Measurements from ENCODE around the gene IL1RAPL2.

The IL1RAPL2 gene

DNA sequence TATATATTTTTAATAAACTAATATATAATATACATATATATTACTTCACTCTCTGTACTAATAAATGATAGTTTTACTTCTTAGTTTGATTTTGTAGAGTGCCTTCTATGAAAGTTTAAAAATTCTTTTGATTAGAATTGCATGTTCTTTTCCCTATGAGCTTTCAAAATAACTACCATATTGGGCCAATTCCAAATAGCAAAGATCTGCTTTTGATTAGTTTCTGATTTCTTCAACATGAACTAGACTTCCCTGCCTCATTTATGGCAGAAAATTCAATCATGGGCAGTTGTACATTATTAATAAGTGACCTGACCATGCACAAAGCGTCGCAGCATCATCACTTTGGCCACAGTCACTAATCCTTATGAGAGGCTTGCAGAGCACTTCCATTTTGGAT, 703.4 kb downstream of the IL1RAPL2 start:
- DNase-seq (ENCODE audit: low read depth), result no peak

GRCh38 chrX:105273326-105273725, 707.3 kb downstream of the IL1RAPL2 start:
- no peak for DNase-seq (ENCODE audit: low read depth)

- no peak for DNase-seq (ENCODE audit: low read depth)
These were observed 708.1 kb downstream of the IL1RAPL2 start for GRCh38 chrX:105274091-105274490.

- DNase-seq (ENCODE audit: low read depth), result no peak
These were observed 711.1 kb downstream of the IL1RAPL2 start for GRCh38 chrX:105277132-105277531.

DNA sequence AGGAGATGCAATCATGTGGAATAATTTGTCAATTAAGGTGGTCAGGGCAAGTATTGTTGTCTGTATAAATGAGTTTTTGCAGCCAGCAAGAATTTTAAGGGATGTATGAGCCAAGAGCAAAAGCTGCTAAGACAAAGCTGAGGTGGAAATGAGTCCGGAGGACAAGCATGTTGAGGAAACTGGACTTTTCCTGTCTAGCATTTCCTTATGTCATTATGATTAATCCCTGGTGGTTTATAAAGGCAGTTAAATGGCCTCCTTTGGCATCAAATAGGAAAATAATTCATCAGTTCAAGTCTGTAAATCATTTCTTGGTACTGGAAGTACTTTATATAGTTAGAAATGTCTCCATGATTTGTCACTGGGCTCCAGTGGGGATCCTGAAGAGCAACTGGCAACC, 716.1 kb downstream of the IL1RAPL2 start:
- peak; percentile 0 for DNase-seq (ENCODE audit: low read depth)

DNA sequence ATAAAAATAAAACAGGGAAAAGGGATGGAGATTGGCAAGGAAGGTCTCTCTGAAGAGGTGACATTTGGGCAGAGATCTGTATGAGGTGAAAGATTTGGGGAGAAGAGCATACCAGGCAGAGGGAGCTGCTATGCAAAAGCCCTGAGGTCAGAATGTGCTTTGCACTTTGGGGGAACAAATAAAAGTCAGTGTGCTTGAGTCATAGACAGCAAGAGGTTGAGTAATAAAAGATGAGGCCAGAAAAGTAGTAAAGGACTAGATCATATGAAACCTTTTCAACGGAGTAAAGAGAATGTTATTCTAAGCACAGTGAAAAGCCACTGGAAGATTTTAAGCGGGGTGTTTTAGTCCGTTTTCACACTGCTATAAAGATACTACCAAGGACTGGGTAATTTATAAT, 731.0 kb downstream of the IL1RAPL2 start:
- no peak for DNase-seq (ENCODE audit: low read depth)

- DNase-seq (ENCODE audit: low read depth), result no peak
These were observed 733.3 kb downstream of the IL1RAPL2 start for GRCh38 chrX:105299286-105299685.

DNA sequence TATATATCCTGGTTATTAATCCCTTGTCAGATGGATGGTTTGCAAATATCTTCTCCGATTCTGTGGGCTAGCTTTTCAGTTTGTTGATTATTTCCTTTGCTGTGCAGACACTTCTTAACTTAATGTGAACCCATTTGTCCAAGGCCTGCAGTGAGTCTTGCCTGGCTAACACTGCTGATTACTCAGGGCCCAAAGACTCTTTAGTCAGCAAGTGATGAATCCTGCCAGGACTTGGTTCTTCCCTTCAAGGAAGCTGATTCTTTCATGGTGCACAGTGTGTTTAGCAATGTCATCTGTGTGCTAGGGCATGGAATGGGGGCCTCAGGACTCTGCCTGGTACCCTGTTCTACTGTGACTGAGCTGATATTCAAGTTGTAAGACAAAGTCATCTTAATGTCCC, 736.2 kb downstream of the IL1RAPL2 start:
- no peak for DNase-seq (ENCODE audit: low read depth)

- peak; percentile 3 for DNase-seq (ENCODE audit: low read depth)
These were observed 741.8 kb downstream of the IL1RAPL2 start for GRCh38 chrX:105307762-105308161.

DNA sequence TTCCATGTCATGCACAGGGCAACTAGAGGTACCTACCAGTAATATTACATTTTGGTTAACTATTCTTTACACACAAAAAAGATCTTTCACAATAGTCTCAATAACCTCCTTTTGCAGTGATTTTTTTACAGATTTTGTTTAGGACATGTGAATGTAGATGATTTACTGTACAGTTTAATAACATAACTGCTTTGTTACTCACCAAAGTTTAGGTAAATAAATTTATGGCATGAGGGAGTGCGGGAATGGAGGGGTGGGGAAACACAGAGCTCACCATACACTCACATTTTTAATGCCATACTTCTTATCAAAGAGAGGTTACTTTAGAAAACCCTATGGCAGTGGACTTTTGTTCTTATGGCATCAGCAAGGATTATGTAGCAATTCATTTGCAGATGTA, 747.6 kb downstream of the IL1RAPL2 start:
- DNase-seq (ENCODE audit: low read depth), result peak; percentile 12

- peak; percentile 45 for DNase-seq (ENCODE audit: low read depth)
These were observed 748.5 kb downstream of the IL1RAPL2 start for GRCh38 chrX:105314458-105314857.

DNA sequence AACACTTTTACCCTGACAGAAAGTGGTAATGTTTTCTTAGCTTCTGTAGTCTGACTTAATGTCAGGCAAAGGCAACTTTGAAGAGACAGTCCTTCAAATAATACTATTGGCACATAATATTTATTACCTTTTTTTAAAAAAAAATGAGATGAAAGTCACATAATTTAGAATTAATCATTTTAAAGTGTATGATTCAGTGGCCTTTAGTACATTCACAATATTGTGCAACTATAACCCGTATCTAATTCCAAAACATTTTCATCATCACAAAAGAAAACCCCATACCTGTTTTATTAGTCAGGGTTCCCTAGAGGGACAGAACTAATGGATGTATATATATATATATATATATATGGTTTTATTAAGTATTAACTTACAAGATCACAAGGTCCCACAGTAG, 749.2 kb downstream of the IL1RAPL2 start:
- DNase-seq (ENCODE audit: low read depth), result peak; percentile 12

DNA sequence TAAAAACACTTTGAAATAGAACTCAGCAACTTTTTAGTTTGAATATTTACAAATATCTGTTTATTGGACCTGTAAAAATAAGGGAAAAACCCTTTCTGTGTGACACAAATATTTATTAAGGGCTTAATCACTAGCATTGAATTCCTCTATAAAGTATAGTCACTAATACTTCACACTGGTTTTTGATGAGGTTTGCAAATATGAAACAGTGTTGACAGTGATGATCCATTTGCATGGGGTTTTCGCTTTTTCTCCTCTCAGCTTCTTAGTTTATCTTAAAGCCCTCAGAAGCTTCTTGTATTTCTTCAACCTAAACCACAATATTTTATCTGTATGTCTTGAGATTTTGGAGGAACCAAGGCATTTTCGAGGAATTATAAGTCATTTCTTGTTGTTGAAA, 751.1 kb downstream of the IL1RAPL2 start:
- no peak for DNase-seq (ENCODE audit: low read depth)

DNA sequence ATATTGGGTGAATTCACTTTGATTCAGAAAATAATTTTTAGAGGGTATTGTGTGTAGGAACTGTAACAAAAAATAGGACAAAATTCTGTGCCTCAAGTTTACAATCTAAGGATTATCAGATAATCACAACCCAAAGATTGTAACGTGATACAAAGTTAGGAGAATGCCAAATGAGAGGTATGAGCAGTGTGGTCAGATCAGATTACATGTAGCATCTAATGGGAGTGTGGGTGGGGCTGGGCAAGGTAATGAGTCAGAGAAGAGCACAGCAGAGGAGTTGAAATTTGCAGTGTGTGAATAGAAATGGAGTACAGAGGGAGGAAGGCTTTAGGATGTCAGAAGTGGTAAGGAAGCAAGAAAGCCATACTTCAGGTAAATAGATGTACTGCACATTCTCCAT, 757.9 kb downstream of the IL1RAPL2 start:
- peak; percentile 31 for DNase-seq (ENCODE audit: low read depth)

DNA sequence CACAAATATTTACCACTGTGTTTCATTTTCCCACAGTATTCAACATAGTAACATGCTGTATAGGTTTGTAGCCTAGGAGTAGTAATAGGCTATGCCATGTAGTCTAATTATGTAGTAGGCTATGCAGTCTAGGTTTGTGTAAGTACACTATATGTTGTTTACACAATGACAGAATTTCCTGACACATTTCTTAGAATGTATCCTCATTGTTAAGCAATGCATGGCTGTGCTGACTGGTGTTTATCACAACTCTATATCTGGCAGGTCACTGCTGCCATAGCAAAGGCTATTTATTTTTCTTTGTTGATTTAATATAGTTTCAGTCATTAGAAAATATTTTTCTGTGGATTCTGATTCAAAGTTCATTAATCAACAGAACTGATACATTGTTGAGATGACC, 762.8 kb downstream of the IL1RAPL2 start:
- no peak for DNase-seq (ENCODE audit: low read depth)

GRCh38 chrX:105331244-105331643, 765.2 kb downstream of the IL1RAPL2 start:
- peak; percentile 10 for DNase-seq (ENCODE audit: low read depth)

GRCh38 chrX:105347373-105347772, 781.4 kb downstream of the IL1RAPL2 start:
- DNase-seq (ENCODE audit: low read depth), result no peak

DNA sequence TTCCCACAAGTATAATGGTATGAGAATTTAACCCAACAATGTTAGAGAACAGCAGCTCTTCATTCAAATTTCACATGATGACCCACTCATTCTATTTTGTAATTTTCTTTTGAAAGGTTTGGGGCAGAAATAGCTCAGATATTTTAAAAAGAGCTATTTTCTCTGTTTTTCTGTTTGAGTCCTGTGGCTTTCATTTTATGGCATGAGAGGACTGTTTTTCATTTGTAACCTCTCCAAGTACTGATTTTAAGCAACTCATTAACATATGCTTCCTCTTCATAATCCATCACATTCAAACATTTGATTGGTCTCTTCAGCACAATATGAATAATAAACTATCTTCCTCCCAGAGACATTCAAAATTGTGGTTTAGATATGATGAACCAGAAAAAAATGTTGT, 783.5 kb downstream of the IL1RAPL2 start:
- DNase-seq (ENCODE audit: low read depth), result no peak

DNA sequence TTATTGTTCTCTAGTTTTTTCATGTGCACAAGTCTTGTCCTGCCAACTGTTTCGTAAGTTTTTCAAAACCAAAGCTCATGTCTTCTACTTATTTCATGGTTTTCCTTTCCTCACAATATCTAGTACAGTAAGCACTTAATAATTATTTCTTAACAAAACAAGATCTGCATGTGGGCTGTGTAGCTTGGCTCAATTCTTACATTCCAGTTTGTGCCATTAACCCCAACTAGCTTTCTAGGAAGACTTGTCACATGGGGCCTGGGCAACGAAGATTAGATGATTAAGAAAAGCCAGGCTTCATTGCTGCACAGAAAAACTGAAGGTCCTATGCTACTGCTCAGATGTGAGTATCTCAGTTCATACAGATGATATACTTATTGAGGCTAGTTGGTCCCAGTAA, 809.8 kb downstream of the IL1RAPL2 start:
- no peak for DNase-seq (ENCODE audit: low read depth)

- no peak for DNase-seq (ENCODE audit: low read depth)
These were observed 858.7 kb downstream of the IL1RAPL2 start for GRCh38 chrX:105424729-105425128.

- DNase-seq (ENCODE audit: low read depth), result no peak
These were observed 885.4 kb downstream of the IL1RAPL2 start for GRCh38 chrX:105451401-105451800.

DNA sequence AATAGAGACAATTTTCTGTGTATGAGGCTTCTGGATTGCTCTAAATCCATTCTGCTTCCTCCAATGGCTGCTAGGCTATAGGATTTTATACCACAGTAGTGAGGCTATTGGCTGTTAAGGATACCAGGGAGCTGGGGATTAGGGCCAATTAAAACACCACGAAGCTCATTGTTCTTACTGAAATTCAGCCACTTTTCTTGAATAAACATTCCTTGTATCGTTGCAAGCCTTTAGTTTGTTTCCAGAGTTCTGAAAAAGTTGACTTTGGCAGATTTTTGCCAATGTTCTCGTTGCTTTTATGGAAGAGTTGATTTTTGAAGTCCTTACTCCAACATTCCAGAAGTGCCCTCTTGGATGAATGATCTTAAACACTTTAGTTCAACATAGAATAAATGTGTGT, 892.8 kb downstream of the IL1RAPL2 start:
- DNase-seq (ENCODE audit: low read depth), result no peak

GRCh38 chrX:105460376-105460775, 894.4 kb downstream of the IL1RAPL2 start:
- peak; percentile 13 for DNase-seq (ENCODE audit: low read depth)

- DNase-seq (ENCODE audit: low read depth), result no peak
These were observed 895.0 kb downstream of the IL1RAPL2 start for GRCh38 chrX:105461016-105461415.

- DNase-seq (ENCODE audit: low read depth), result peak; percentile 1
These were observed 896.2 kb downstream of the IL1RAPL2 start for GRCh38 chrX:105462186-105462585.
